Measurements from ENCODE around the gene ATF6. TPM values are rescaled to one million over a fixed set of nuclear protein-coding genes. Genes with fewer than 3 reads are reported as not detected.

ATF6 gene
- total RNA-seq, 1 experiment from 2014 or later: 35.3 TPM

DNA sequence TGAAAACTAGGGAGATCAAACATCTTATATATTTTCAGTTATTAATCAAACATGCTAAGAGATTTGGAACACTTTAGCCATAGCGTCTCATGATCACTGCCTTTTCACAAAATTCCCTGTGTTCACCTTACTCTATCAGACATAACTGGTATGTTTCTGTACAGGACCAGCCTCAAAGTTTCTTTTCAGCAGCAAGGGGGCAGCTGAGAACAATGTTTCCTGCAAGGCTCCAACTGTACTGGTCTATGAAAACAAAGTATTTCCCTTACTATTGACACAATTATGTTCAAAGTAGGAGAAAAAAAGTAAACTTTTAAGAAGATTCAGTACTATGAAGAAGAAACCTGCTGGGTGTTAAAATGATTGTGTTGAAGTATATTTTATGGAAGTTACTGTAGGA, 98.5 kb downstream of the ATF6 start:
- DNase-seq: no peak
- no peak overlapping the region for H3K4me3 Mint-ChIP-seq (ENCODE audit: low read depth, unreplicated experiment)
- H3K4me1 Mint-ChIP-seq (ENCODE audit: low read depth, unreplicated experiment): no peaks in the 10 kb centered on the region
- TF ChIP-seq, protein P1, sequence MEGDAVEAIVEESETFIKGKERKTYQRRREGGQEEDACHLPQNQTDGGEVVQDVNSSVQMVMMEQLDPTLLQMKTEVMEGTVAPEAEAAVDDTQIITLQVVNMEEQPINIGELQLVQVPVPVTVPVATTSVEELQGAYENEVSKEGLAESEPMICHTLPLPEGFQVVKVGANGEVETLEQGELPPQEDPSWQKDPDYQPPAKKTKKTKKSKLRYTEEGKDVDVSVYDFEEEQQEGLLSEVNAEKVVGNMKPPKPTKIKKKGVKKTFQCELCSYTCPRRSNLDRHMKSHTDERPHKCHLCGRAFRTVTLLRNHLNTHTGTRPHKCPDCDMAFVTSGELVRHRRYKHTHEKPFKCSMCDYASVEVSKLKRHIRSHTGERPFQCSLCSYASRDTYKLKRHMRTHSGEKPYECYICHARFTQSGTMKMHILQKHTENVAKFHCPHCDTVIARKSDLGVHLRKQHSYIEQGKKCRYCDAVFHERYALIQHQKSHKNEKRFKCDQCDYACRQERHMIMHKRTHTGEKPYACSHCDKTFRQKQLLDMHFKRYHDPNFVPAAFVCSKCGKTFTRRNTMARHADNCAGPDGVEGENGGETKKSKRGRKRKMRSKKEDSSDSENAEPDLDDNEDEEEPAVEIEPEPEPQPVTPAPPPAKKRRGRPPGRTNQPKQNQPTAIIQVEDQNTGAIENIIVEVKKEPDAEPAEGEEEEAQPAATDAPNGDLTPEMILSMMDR (IDR thresholded peaks at IDR 0.05; ENCODE audit: unreplicated experiment): no peak
- no peaks in the 10 kb centered on the region for H3K27me3 Mint-ChIP-seq (ENCODE audit: unreplicated experiment)
- H3K27ac Mint-ChIP-seq (ENCODE audit: unreplicated experiment): no peak overlapping the region
- H3K9me3 Mint-ChIP-seq (ENCODE audit: low read depth, unreplicated experiment): no peaks in the 10 kb centered on the region
- intact Hi-C loops (cut with micrococcal nuclease; ENCODE audit: unreplicated experiment): no loop called here
- CTCF ChIA-PET: interaction anchor here (2.0 kb wide), 1 partner anchor 172 kb away, joined by 13 read pairs; no protein-coding TSS in a partner anchor
- H3K36me3 Mint-ChIP-seq (ENCODE audit: insufficient read depth, unreplicated experiment): peaks cover 13% of the 10 kb centered on the region
- no TSS peak for BruUV-seq (replicated peaks)

DNA sequence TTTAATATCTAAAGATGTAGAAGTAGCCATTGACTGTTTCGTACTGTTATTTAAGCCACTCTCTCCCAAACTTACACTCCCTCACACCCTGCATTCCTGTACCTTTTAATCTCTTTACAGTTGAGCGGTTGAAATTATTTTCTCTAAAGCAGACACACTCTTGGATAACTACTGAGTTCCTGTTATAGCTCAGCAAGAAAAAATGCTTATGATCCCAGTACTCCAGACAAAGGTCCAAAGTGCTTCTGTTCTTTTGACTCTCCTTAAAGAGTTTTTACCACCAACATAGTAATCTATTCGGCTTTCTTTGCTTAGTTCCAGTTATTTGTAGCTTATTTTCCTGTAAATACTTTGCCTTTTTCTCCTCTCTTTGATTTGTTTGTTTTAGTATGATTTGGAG, 100.1 kb downstream of the ATF6 start:
- no peaks in the 10 kb centered on the region for H3K9me3 Mint-ChIP-seq (ENCODE audit: low read depth, unreplicated experiment)
- peaks cover 13% of the 10 kb centered on the region for H3K36me3 Mint-ChIP-seq (ENCODE audit: insufficient read depth, unreplicated experiment)
- CTCF ChIA-PET: interaction anchor here (0.6 to 1.5 kb wide), 2 partner anchors 14 to 19 kb away, joined by 3 to 4 read pairs; no protein-coding TSS in a partner anchor
- intact Hi-C loops (cut with micrococcal nuclease; ENCODE audit: unreplicated experiment): no loop called here
- H3K27ac Mint-ChIP-seq (ENCODE audit: unreplicated experiment): no peak overlapping the region
- no peak for DNase-seq
- no peaks in the 10 kb centered on the region for H3K4me1 Mint-ChIP-seq (ENCODE audit: low read depth, unreplicated experiment)
- no peak overlapping the region for H3K4me3 Mint-ChIP-seq (ENCODE audit: low read depth, unreplicated experiment)
- BruUV-seq (replicated peaks): no TSS peak
- TF ChIP-seq, protein P1 (IDR thresholded peaks at IDR 0.05; ENCODE audit: unreplicated experiment): no peak
- no peaks in the 10 kb centered on the region for H3K27me3 Mint-ChIP-seq (ENCODE audit: unreplicated experiment)

DNA sequence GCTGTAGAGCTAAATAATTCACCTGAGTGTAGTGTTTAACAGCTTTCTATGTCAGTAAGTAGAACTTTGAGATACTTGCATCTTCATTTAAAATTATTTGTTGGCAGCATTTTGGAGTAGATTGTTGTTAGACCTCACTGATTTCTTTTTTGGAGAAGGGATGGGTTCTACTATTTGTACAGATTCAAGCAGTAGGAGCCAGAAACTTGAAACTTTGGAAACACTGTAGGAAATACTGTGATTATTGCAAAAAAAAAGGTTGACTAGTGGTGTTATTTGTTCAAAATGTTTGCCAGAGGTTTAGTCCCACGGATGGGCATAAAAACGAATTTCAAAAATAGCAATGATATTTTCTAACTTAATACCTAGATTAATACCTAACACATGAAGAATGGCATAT, 102.7 kb downstream of the ATF6 start:
- no peak for DNase-seq
- CTCF ChIA-PET: no interaction called here
- peaks cover 7% of the 10 kb centered on the region for H3K36me3 Mint-ChIP-seq (ENCODE audit: insufficient read depth, unreplicated experiment)
- BruUV-seq (replicated peaks): no TSS peak
- peaks cover 8% of the 10 kb centered on the region for H3K4me1 Mint-ChIP-seq (ENCODE audit: low read depth, unreplicated experiment)
- H3K4me3 Mint-ChIP-seq (ENCODE audit: low read depth, unreplicated experiment): no peak overlapping the region
- TF ChIP-seq, protein P1 (IDR thresholded peaks at IDR 0.05; ENCODE audit: unreplicated experiment): no peak
- intact Hi-C loops (cut with micrococcal nuclease; ENCODE audit: unreplicated experiment): no loop called here
- H3K27me3 Mint-ChIP-seq (ENCODE audit: unreplicated experiment): no peaks in the 10 kb centered on the region
- H3K9me3 Mint-ChIP-seq (ENCODE audit: low read depth, unreplicated experiment): no peaks in the 10 kb centered on the region
- H3K27ac Mint-ChIP-seq (ENCODE audit: unreplicated experiment): no peak overlapping the region

DNA sequence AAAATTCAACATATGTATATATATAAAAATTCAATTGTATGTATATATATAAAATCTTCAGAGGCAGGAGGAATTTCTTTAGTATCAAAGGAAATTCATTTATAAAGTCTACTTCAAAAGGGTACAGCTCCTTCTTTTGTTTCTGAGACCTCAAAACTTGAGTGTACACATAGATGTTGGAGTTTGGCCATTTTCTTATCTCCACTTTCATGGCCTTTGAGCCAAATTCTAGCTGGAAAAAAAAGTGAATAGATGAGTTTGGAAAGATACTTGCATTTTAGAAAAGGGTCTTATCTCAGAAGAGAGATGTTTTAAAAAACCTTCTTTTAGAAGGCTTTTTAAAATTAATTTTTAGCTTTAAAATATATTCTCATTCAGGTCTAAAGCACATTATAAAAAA, 103.2 kb downstream of the ATF6 start:
- H3K4me1 Mint-ChIP-seq (ENCODE audit: low read depth, unreplicated experiment): peaks cover 8% of the 10 kb centered on the region
- H3K27ac Mint-ChIP-seq (ENCODE audit: unreplicated experiment): no peak overlapping the region
- no peaks in the 10 kb centered on the region for H3K27me3 Mint-ChIP-seq (ENCODE audit: unreplicated experiment)
- no peaks in the 10 kb centered on the region for H3K9me3 Mint-ChIP-seq (ENCODE audit: low read depth, unreplicated experiment)
- TF ChIP-seq, protein P1 (IDR thresholded peaks at IDR 0.05; ENCODE audit: unreplicated experiment): no peak
- peaks cover 7% of the 10 kb centered on the region for H3K36me3 Mint-ChIP-seq (ENCODE audit: insufficient read depth, unreplicated experiment)
- CTCF ChIA-PET: no interaction called here
- no peak for DNase-seq
- H3K4me3 Mint-ChIP-seq (ENCODE audit: low read depth, unreplicated experiment): no peak overlapping the region
- intact Hi-C loops (cut with micrococcal nuclease; ENCODE audit: unreplicated experiment): no loop called here
- no TSS peak for BruUV-seq (replicated peaks)

All from Calu3 (cell line).